Endometrium (tissue), 2 donors: ENCODE results near the gene TNFRSF1B.
"Not testable (repeated sequence)": the region's sequence is repeated elsewhere in the genome, so short reads cannot be mapped to it uniquely, and the experiment has no call there.

Experiments
- FAIRE-seq: peaks from 2 replicates; lab custom pipeline; 2012; peaks lifted over from hg19 to GRCh38; lab: Jason Lieb, UNC
- donor health status: control.
- donor health status: control.

TNFRSF1B gene

GRCh38 chr1:12222700-12223099 lies 55.9 kb downstream of the TNFRSF1B start:
- FAIRE-seq, result not testable (repeated sequence)

GRCh38 chr1:12224092-12224491 lies 57.3 kb downstream of the TNFRSF1B start:
- FAIRE-seq, result not testable (repeated sequence)

- no peak for FAIRE-seq
These were observed 62.2 kb downstream of the TNFRSF1B start for GRCh38 chr1:12228979-12229378.

- no peak for FAIRE-seq
These were observed 62.6 kb downstream of the TNFRSF1B start for GRCh38 chr1:12229386-12229834.

GRCh38 chr1:12229835-12230548 lies 63.2 kb downstream of the TNFRSF1B start, which contains the start of gene VPS13D:
TSS of gene VPS13D (plus strand) at chr1:12230030. CDS start at chr1:12234267, 4,237 bp downstream.
- no peak for FAIRE-seq

GRCh38 chr1:12230549-12231275 lies 63.9 kb downstream of the TNFRSF1B start:
- FAIRE-seq, result no peak

GRCh38 chr1:12231276-12231595 lies 64.4 kb downstream of the TNFRSF1B start:
- FAIRE-seq, result no peak

- FAIRE-seq, result no peak
These were observed 65.4 kb downstream of the TNFRSF1B start for GRCh38 chr1:12232221-12232620.

- no peak for FAIRE-seq
These were observed 77.3 kb downstream of the TNFRSF1B start for GRCh38 chr1:12244078-12244477.

- FAIRE-seq, result no peak
These were observed 77.8 kb downstream of the TNFRSF1B start for GRCh38 chr1:12244585-12244984.

- no peak for FAIRE-seq
These were observed 78.3 kb downstream of the TNFRSF1B start for GRCh38 chr1:12245116-12245515.

- FAIRE-seq, result no peak
These were observed 78.9 kb downstream of the TNFRSF1B start for GRCh38 chr1:12245733-12246132.

- no peak for FAIRE-seq
These were observed 79.8 kb downstream of the TNFRSF1B start for GRCh38 chr1:12246584-12246983.

- no peak for FAIRE-seq
These were observed 82.4 kb downstream of the TNFRSF1B start for GRCh38 chr1:12249181-12249580.

GRCh38 chr1:12249748-12250147 lies 83.0 kb downstream of the TNFRSF1B start:
- FAIRE-seq, result no peak

GRCh38 chr1:12251442-12251841 lies 84.7 kb downstream of the TNFRSF1B start:
- FAIRE-seq, result no peak

GRCh38 chr1:12255913-12256312 lies 89.1 kb downstream of the TNFRSF1B start:
- peak; percentile 76 for FAIRE-seq

GRCh38 chr1:12258272-12258671 lies 91.5 kb downstream of the TNFRSF1B start:
- no peak for FAIRE-seq
